Endothelial cell of umbilical vein (primary cell): ENCODE measurements around the gene DIPK2B. TPM values are rescaled to one million over a fixed set of nuclear protein-coding genes. Genes with fewer than 3 reads are reported as not detected.

Experiments used
- BruUV-seq: library from RNA; stranded (reverse); fragments of 400-500 nt; replicated peaks from 2 replicates; lab custom pipeline; 2021; lab: Mats Ljungman, UMichigan
- CTCF ChIA-PET: fragments of 300-600, 350-600 bp; sonication (Branson Sonifier 250); formaldehyde crosslinking; loops from one replicate; lab custom pipeline; 2021; ENCODE audit warnings: antibody characterized with exemption, inconsistent platforms; lab: Charles Lee
- POLR2A ChIA-PET: fragments of 300-600, 350-600 bp; sonication (Branson Sonifier 250); formaldehyde crosslinking; loops from one replicate; lab custom pipeline; 2021; ENCODE audit warnings: antibody characterized with exemption, inconsistent platforms; lab: Charles Lee
- DNase-seq: peaks from one replicate; pipeline ENCODE4 v3.0.0-alpha.2; 2011; ENCODE audit warnings: low read depth, low spot score
- FAIRE-seq: peaks from 2 replicates; lab custom pipeline; 2011; peaks lifted over from hg19 to GRCh38; lab: Jason Lieb, UNC
- H2AFZ ChIP-seq: 2 replicates; pipeline ENCODE4 v1.6.0; 2012; ENCODE audit warnings: low read depth, low read length, control low read depth, inconsistent platforms
- H3K27ac ChIP-seq: 2 replicates; pipeline ENCODE4 v1.5.1; 2011; ENCODE audit warnings: low read depth, mild to moderate bottlenecking, control low read depth, low read length, moderate library complexity; ENCODE audit not compliant: insufficient read depth
- H3K27me3 ChIP-seq, 2 experiments: 2 replicates each; pipeline versions ENCODE4 v1.6.0 to v1.6.1; 2011; ENCODE audit warnings: low read length in 2 of 2, mixed read lengths in 1 of 2; ENCODE audit not compliant: control insufficient read depth in 2 of 2, insufficient read depth in 2 of 2
- H3K36me3 ChIP-seq, 2 experiments: 2 replicates in 1 of 2; 3 replicates in 1 of 2; pipeline ENCODE4 v1.5.1; 2011; ENCODE audit warnings: low read length in 2 of 2, mild to moderate bottlenecking in 1 of 2, moderate library complexity in 1 of 2; ENCODE audit not compliant: control insufficient read depth in 2 of 2, insufficient read depth in 2 of 2; ENCODE audit errors: extremely low read depth in 1 of 2
- H3K4me1 ChIP-seq: 3 replicates; pipeline ENCODE4 v1.5.1; 2011; ENCODE audit warnings: mild to moderate bottlenecking, low read length; ENCODE audit not compliant: control insufficient read depth, insufficient read depth; ENCODE audit errors: extremely low read depth
- H3K4me2 ChIP-seq: 2 replicates; pipeline ENCODE4 v1.6.1; 2011; ENCODE audit warnings: low read length, control low read depth, mixed read lengths; ENCODE audit not compliant: insufficient read depth
- H3K4me3 ChIP-seq, 3 experiments: fragments of 200-600 bp in 1 of 3; sonication (generic), shearing (Covaris generic) in 1 of 3; replicated peaks in 1 of 3; 2 replicates each; pipeline ENCODE4 v1.5.1; 2011 to 2016; ENCODE audit warnings: control low read depth in 3 of 3, low read length in 3 of 3, mild to moderate bottlenecking in 2 of 3, inconsistent platforms in 1 of 3, low read depth in 1 of 3, moderate library complexity in 1 of 3; ENCODE audit not compliant: insufficient read depth in 1 of 3
- H3K79me2 ChIP-seq: 2 replicates; pipeline ENCODE4 v1.6.0; 2012; ENCODE audit warnings: low read length, inconsistent platforms; ENCODE audit not compliant: control insufficient read depth, insufficient read depth
- H3K9ac ChIP-seq: replicated peaks from 2 replicates; pipeline ENCODE3; 2011; ENCODE audit warnings: low read length, control low read depth; ENCODE audit not compliant: insufficient read depth; ENCODE audit errors: extremely low read depth
- H3K9me1 ChIP-seq: replicated peaks from 3 replicates; pipeline ENCODE4 v1.6.0; 2011; ENCODE audit warnings: mild to moderate bottlenecking, low read length; ENCODE audit not compliant: control insufficient read depth, insufficient read depth; ENCODE audit errors: extremely low read depth
- H3K9me3 ChIP-seq: replicated peaks from 2 replicates; pipeline ENCODE4 v1.5.1; 2012; ENCODE audit warnings: low read length, inconsistent platforms; ENCODE audit not compliant: control insufficient read depth, insufficient read depth
- H4K20me1 ChIP-seq: replicated peaks from 2 replicates; pipeline ENCODE3; 2011; ENCODE audit warnings: mild to moderate bottlenecking, low read length; ENCODE audit not compliant: control insufficient read depth, insufficient read depth; ENCODE audit errors: extremely low read depth
- FOS ChIP-seq: IDR thresholded peaks from 2 replicates; pipeline ENCODE4 v1.6.1; 2011; ENCODE audit warnings: mild to moderate bottlenecking, low read length, moderate library complexity, borderline replicate concordance; ENCODE audit not compliant: insufficient read depth
- GATA2 ChIP-seq: IDR thresholded peaks from 2 replicates; pipeline ENCODE4 v1.7.0; 2011; ENCODE audit warnings: low read depth, mild to moderate bottlenecking, moderate library complexity, mixed read lengths, low read length; ENCODE audit not compliant: insufficient read length, insufficient read depth
- JUN ChIP-seq: IDR thresholded peaks from 2 replicates; pipeline ENCODE4 v1.6.1; 2011; ENCODE audit warnings: borderline replicate concordance, low read depth; ENCODE audit not compliant: insufficient read length, insufficient read depth
- MYC ChIP-seq: IDR thresholded peaks from one replicate; pipeline ENCODE4 v1.6.1; 2011; ENCODE audit warnings: mild to moderate bottlenecking, low read depth, low read length
- POLR2A ChIP-seq: IDR thresholded peaks from 2 replicates; pipeline ENCODE4 v1.6.1; 2012; ENCODE audit warnings: low read depth, mild to moderate bottlenecking, control low read depth, low read length
- dilution Hi-C: fragments of 300-500 bp; cut with MboI; formaldehyde crosslinking; loops from one replicate; pipeline ENCODE4 v1.15.0; 2019; ENCODE audit warnings: low sequenced_read_pairs; ENCODE audit not compliant: extremely low pct_ligation_motif_present
- intact Hi-C: fragments of 100-400 bp; cut with micrococcal nuclease; formaldehyde crosslinking; loops from one replicate; pipeline ENCODE4 v1.10.0; 2022
- polyA plus RNA-seq, 4 experiments: library from polyadenylated mRNA; depleted of rRNA in 3 of 4; stranded (reverse) in 3 of 4; unstranded in 1 of 4; fragments of >200 nt; gene quantifications; 2 replicates each; pipeline versions ENCODE4 v1.2.1 to v1.2.3, GENCODE V29; 2011 to 2012; ENCODE audit warnings: missing spikeins in 1 of 4
- total RNA-seq: library from RNA; stranded (reverse); gene quantifications from 2 replicates; pipeline ENCODE4 v1.2.3, GENCODE V29; 2021
- TF ChIP-seq, protein P1 (sequence below), 2 donors: IDR thresholded peaks; 1 replicate in 1 of 2; 2 replicates in 1 of 2; pipeline ENCODE4 v1.5.1; 2011; ENCODE audit warnings: low read length in 2 of 2, mild to moderate bottlenecking in 2 of 2, moderate library complexity in 2 of 2, control low read depth in 1 of 2, inconsistent platforms in 1 of 2, low read depth in 1 of 2; ENCODE audit not compliant: insufficient read depth in 1 of 2; ENCODE audit errors: extremely low read depth in 1 of 2

DIPK2B gene
- total and polyA plus RNA-seq, 2 donors (not counting 3 experiments of a cell fraction or from before 2014, with no cell fraction given), result 46.0 to 106 TPM

DNA sequence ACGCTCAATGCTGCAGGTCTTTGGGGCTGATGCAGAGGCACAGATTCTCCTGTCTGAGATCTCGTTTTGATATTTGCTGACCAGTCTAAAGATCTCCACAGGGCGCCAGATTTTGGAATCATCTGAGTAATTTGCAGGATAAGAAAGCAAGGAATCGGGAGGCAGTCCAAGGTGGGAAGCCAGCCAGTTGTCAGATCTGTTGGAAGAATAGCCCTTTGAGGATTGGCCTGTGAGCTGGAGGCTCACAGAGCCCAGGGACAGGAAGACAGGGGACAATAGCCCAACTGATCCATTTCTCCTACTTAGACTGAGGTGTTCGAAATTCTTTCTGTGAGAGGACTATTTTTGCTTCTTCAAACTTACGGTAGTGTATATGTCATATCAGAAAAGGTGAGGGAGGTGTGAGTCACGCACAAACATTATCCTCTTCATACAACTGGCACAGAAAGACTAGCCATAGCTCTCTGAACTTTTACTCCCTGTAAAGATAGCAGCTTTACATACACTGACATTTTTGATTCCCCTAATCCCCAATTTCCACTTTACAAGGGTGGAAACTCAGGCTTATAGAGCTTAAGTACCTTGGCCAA is 8.8 kb downstream of the DIPK2B start:
- Histone ChIP-seq H3K79me2 (no peaks in the 10 kb centered on the region), H2AFZ (no peak overlapping the region), H3K4me3 (no peak overlapping the region), H3K9me1 (no peaks in the 10 kb centered on the region), H4K20me1 (no peaks in the 10 kb centered on the region), H3K4me2 (no peak overlapping the region), H3K27ac (no peak overlapping the region), H3K27me3 (no peaks in the 10 kb centered on the region), H3K4me1 (peaks cover 20% of the 10 kb centered on the region), H3K9me3 (no peaks in the 10 kb centered on the region), H3K36me3 (peaks cover 0 to 4% of the 10 kb centered on the region in 2 experiments), H3K9ac (no peak overlapping the region)
- DNase-seq (no peak), FAIRE-seq (no peak)
- dilution Hi-C loops (no loop called here), intact Hi-C loops (loop anchor here (10.0 kb wide), 1 partner anchor 563 kb away; no protein-coding TSS in a partner anchor)
- no TSS peak for BruUV-seq
- ChIA-PET CTCF (no interaction called here), POLR2A (no interaction called here)
- TF ChIP-seq GATA2, result no peak
- no peak for TF ChIP-seq FOS
- TF ChIP-seq MYC, result no peak
- TF ChIP-seq, protein P1, sequence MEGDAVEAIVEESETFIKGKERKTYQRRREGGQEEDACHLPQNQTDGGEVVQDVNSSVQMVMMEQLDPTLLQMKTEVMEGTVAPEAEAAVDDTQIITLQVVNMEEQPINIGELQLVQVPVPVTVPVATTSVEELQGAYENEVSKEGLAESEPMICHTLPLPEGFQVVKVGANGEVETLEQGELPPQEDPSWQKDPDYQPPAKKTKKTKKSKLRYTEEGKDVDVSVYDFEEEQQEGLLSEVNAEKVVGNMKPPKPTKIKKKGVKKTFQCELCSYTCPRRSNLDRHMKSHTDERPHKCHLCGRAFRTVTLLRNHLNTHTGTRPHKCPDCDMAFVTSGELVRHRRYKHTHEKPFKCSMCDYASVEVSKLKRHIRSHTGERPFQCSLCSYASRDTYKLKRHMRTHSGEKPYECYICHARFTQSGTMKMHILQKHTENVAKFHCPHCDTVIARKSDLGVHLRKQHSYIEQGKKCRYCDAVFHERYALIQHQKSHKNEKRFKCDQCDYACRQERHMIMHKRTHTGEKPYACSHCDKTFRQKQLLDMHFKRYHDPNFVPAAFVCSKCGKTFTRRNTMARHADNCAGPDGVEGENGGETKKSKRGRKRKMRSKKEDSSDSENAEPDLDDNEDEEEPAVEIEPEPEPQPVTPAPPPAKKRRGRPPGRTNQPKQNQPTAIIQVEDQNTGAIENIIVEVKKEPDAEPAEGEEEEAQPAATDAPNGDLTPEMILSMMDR (IDR thresholded peaks at IDR 0.05; ENCODE audit: extremely low read depth in 1 of 2, insufficient read depth in 1 of 2, low read depth in 1 of 2, low read length in 2 of 2), result no peak
- no peak for TF ChIP-seq JUN
- TF ChIP-seq POLR2A, result no peak
